ENCODE results near the gene SLC43A2. TPM values are rescaled to one million over a fixed set of nuclear protein-coding genes. Genes with fewer than 3 reads are reported as not detected.
"Not testable (repeated sequence)": the region's sequence is repeated elsewhere in the genome, so short reads cannot be mapped to it uniquely, and the experiment has no call there.

The SLC43A2 gene
- total RNA-seq, 1 donor from 2014 or later = 5.2 TPM

DNA sequence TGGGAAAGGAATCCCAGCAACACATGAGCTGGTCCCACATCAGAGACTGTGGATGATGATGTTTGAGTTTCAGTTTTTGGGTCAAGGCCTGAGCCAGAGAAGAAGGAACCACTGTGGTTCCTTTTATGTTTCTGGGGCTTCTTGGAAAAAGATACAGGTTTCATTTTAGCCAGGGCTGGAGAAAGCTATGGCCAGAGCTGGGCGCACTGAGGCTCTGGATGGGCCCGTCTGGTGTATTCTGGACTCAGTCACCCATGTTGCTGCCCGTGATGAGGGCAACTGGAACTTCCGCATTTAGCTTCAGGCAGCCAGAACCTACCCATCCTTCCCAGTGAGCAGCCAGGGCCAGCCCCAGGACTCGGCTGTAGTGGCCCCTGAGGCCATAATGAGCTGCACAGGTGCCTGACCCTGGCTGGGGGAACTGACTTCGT lies 51.0 kb downstream of the SLC43A2 start:
- no peaks in the 10 kb centered on the region for H3K9me3 ChIP-seq
- no peaks in the 10 kb centered on the region for H3K36me3 ChIP-seq
- TF ChIP-seq POLR2AphosphoS5 (IDR thresholded peaks at IDR 0.05; ENCODE audit: insufficient read depth in 1 of 2, low read depth in 1 of 2) (peak in 1 of 2 donors; percentile 49), POLR2A (IDR thresholded peaks at IDR 0.05) (no peak)
- H3K4me1 ChIP-seq = peaks cover 28% of the 10 kb centered on the region
- peak overlapping the region in 1 of 2 donors; percentile 15 for H3K4me3 ChIP-seq
- DNase-seq (ENCODE audit: extremely low spot score in 2 of 2) = no peak
- no peaks in the 10 kb centered on the region for H3K27me3 ChIP-seq
- intact Hi-C loops (cut with DNase I) = loop anchor here (10.0 kb wide), 1 partner anchor 137 kb away; the partner anchor contains the start of gene TLCD2
- H3K27ac ChIP-seq = peak overlapping the region; percentile 86

DNA sequence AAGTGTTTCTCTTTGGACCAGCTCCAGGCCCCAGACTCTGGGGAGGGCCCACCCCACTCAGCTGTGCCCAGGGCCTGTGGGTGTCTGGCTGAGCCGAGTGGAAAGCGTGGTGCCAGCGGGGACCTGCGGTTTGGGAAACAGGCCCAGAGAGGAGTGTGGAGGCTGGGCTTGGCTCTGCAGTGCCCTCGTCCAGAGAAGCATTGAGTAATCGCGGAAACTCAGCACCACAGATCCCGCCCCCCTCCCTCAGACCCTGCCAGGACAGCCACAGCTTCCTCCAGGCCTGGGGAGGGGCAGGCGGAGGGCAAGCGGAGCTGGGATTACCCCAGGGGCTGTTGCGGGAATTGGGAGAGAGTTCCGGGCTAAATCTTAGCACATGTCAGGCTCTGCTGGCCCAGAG lies 51.5 kb downstream of the SLC43A2 start:
- Histone ChIP-seq H3K9me3 (no peaks in the 10 kb centered on the region), H3K4me1 (peaks cover 28% of the 10 kb centered on the region), H3K4me3 (peak overlapping the region in 1 of 2 donors; percentile 15), H3K27me3 (no peaks in the 10 kb centered on the region), H3K36me3 (no peaks in the 10 kb centered on the region), H3K27ac (peak overlapping the region; percentile 86)
- DNase-seq (ENCODE audit: extremely low spot score in 2 of 2) = peak in 1 of 2 donors; percentile 94
- TF ChIP-seq POLR2AphosphoS5 (IDR thresholded peaks at IDR 0.05; ENCODE audit: insufficient read depth in 1 of 2, low read depth in 1 of 2) = peak; percentile 90 to 94
- no peak for TF ChIP-seq CTCF (IDR thresholded peaks at IDR 0.05)
- intact Hi-C loops (cut with DNase I) = loop anchor here (10.0 kb wide), 1 partner anchor 138 kb away; the partner anchor contains the start of gene TLCD2

- H3K4me1 ChIP-seq = peaks cover 28% of the 10 kb centered on the region
- no peak overlapping the region for H3K4me3 ChIP-seq
- peak overlapping the region; percentile 86 for H3K27ac ChIP-seq
- H3K9me3 ChIP-seq = no peaks in the 10 kb centered on the region
- no peaks in the 10 kb centered on the region for H3K27me3 ChIP-seq
- H3K36me3 ChIP-seq = no peaks in the 10 kb centered on the region
- TF ChIP-seq CTCF (IDR thresholded peaks at IDR 0.05) (no peak), POLR2AphosphoS5 (IDR thresholded peaks at IDR 0.05; ENCODE audit: insufficient read depth in 1 of 2, low read depth in 1 of 2) (no peak), POLR2A (IDR thresholded peaks at IDR 0.05) (no peak)
- no peak for DNase-seq (ENCODE audit: extremely low spot score in 2 of 2)
- intact Hi-C loops (cut with DNase I) = loop anchor here (10.0 kb wide), 1 partner anchor 138 kb away; the partner anchor contains the start of gene TLCD2
These were observed 52.1 kb downstream of the SLC43A2 start for GRCh38 chr17:1576500-1576899.

GRCh38 chr17:1574697-1575471 lies 53.8 kb downstream of the SLC43A2 start:
- Histone ChIP-seq H3K27ac (peak overlapping the region; percentile 80), H3K27me3 (no peaks in the 10 kb centered on the region), H3K4me3 (no peak overlapping the region), H3K4me1 (peaks cover 28% of the 10 kb centered on the region), H3K9me3 (no peaks in the 10 kb centered on the region), H3K36me3 (no peaks in the 10 kb centered on the region)
- TF ChIP-seq CTCF (IDR thresholded peaks at IDR 0.05) (peak in 1 of 3 experiments; percentile 18), POLR2AphosphoS5 (IDR thresholded peaks at IDR 0.05; ENCODE audit: insufficient read depth in 1 of 2, low read depth in 1 of 2) (no peak), POLR2A (IDR thresholded peaks at IDR 0.05) (no peak)
- DNase-seq (ENCODE audit: extremely low spot score in 2 of 2) = no peak
- intact Hi-C loops (cut with DNase I) = loop anchor here (2.0 to 10.0 kb wide), 3 partner anchors 54 to 140 kb away; partner anchors contain the start of genes RILP, SLC43A2 and TLCD2

DNA sequence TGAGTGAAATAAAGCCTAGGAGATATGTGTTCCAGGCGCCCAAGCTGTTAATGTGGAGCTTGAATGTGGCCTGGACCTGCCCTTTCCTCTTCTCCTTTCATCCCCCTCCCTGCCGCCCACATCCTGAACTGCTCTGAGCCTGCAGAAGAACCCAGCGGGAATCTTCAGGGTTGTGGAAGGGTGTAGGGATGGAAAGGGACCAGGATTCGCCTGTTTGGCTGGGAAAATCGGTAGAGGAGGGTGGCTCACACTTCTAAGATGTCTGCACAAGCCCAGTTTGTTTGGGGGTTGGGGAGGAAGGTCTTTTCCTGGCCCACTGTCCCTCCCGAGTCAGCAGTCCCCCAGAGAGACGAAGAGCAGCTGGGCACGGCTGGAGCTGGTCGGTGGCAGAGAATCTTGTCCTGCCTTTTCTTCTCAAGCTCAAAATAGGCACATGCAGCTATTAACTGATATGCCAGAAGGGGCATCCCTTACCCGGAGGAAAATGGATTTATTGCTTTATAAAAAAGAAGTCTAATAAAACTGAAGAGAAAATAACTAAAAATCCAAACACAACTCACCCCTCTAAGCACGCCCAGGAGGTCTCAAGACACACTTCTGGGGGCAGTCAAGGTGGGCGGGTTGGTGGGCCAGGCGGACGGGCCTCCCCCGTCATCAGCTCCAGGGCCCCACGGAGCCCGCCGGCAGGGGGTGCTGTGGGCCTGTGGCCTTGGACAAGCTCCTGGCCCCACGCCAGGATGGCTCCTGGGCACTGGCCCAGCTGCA lies 54.5 kb downstream of the SLC43A2 start:
- Histone ChIP-seq H3K36me3 (no peaks in the 10 kb centered on the region), H3K9me3 (no peaks in the 10 kb centered on the region), H3K4me3 (no peak overlapping the region), H3K4me1 (peaks cover 28% of the 10 kb centered on the region), H3K27me3 (no peaks in the 10 kb centered on the region), H3K27ac (peak overlapping the region; percentile 80)
- DNase-seq (ENCODE audit: extremely low spot score in 2 of 2) = no peak
- TF ChIP-seq POLR2A (IDR thresholded peaks at IDR 0.05) (no peak), CTCF (IDR thresholded peaks at IDR 0.05) (peak; percentile 89 to 97 (median 91)), POLR2AphosphoS5 (IDR thresholded peaks at IDR 0.05; ENCODE audit: insufficient read depth in 1 of 2, low read depth in 1 of 2) (peak; percentile 37 to 81)
- intact Hi-C loops (cut with DNase I) = loop anchor here (2.0 to 10.0 kb wide), 3 partner anchors 55 to 141 kb away; partner anchors contain the start of genes RILP, SLC43A2 and TLCD2

GRCh38 chr17:1572646-1573045 lies 56.0 kb downstream of the SLC43A2 start:
- not testable (repeated sequence) for H3K36me3 ChIP-seq; DNase-seq (ENCODE audit: extremely low spot score in 2 of 2); H3K9me3 ChIP-seq; H3K27me3 ChIP-seq; H3K27ac ChIP-seq; H3K4me3 ChIP-seq
- intact Hi-C loops (cut with DNase I) = loop anchor here (10.0 kb wide), 1 partner anchor 142 kb away; the partner anchor contains the start of gene TLCD2
- H3K4me1 ChIP-seq = peaks cover 24% of the 10 kb centered on the region
